ENCODE results near the gene ACD. TPM values are rescaled to one million over a fixed set of nuclear protein-coding genes. Genes with fewer than 3 reads are reported as not detected.

Gene ACD
- total and polyA plus RNA-seq, 3 donors from 2014 or later = 40.3 to 48.3 (median 44.7) TPM

GRCh38 chr16:67707210-67707609 is 47.1 kb upstream of the ACD start:
- H3K4me3 ChIP-seq = no peak overlapping the region
- TF ChIP-seq, protein P1, sequence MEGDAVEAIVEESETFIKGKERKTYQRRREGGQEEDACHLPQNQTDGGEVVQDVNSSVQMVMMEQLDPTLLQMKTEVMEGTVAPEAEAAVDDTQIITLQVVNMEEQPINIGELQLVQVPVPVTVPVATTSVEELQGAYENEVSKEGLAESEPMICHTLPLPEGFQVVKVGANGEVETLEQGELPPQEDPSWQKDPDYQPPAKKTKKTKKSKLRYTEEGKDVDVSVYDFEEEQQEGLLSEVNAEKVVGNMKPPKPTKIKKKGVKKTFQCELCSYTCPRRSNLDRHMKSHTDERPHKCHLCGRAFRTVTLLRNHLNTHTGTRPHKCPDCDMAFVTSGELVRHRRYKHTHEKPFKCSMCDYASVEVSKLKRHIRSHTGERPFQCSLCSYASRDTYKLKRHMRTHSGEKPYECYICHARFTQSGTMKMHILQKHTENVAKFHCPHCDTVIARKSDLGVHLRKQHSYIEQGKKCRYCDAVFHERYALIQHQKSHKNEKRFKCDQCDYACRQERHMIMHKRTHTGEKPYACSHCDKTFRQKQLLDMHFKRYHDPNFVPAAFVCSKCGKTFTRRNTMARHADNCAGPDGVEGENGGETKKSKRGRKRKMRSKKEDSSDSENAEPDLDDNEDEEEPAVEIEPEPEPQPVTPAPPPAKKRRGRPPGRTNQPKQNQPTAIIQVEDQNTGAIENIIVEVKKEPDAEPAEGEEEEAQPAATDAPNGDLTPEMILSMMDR (IDR thresholded peaks at IDR 0.05) = no peak
- no peak for TF ChIP-seq POLR2A (IDR thresholded peaks at IDR 0.05)
- WGBS, 2 donors = 98 to 100% methylated on average over 4 of the region's 4 CpGs
- no peak for DNase-seq
- no peaks in the 10 kb centered on the region for H3K4me1 ChIP-seq
- no peaks in the 10 kb centered on the region for H3K36me3 ChIP-seq (ENCODE audit: low read depth, missing control alignments)
- H3K27ac ChIP-seq = no peak overlapping the region
- H3K9me3 ChIP-seq = no peaks in the 10 kb centered on the region
- H3K27me3 ChIP-seq = no peaks in the 10 kb centered on the region
- intact Hi-C loops (cut with DNase I; ENCODE audit: low total_unique reads) = no loop called here

GRCh38 chr16:67704110-67704509 is 44.0 kb upstream of the ACD start:
- DNase-seq = no peak
- H3K36me3 ChIP-seq (ENCODE audit: low read depth, missing control alignments) = no peaks in the 10 kb centered on the region
- H3K27ac ChIP-seq = no peak overlapping the region
- WGBS, 2 donors = 91 to 92% methylated on average over 5 of the region's 5 CpGs
- no peaks in the 10 kb centered on the region for H3K9me3 ChIP-seq
- no peaks in the 10 kb centered on the region for H3K27me3 ChIP-seq
- no peak overlapping the region for H3K4me3 ChIP-seq
- H3K4me1 ChIP-seq = no peaks in the 10 kb centered on the region
- no peak for TF ChIP-seq POLR2A (IDR thresholded peaks at IDR 0.05)
- TF ChIP-seq, protein P1 (IDR thresholded peaks at IDR 0.05) = no peak
- intact Hi-C loops (cut with DNase I; ENCODE audit: low total_unique reads) = no loop called here

- intact Hi-C loops (cut with DNase I; ENCODE audit: low total_unique reads) = no loop called here
- H3K27me3 ChIP-seq = no peaks in the 10 kb centered on the region
- no peak overlapping the region for H3K4me3 ChIP-seq
- no peak for DNase-seq
- 82 to 89% methylated on average over 2 of the region's 2 CpGs for WGBS, 2 donors
- H3K36me3 ChIP-seq (ENCODE audit: low read depth, missing control alignments) = no peaks in the 10 kb centered on the region
- TF ChIP-seq, protein P1 (IDR thresholded peaks at IDR 0.05) = no peak
- TF ChIP-seq POLR2A (IDR thresholded peaks at IDR 0.05) = no peak
- H3K9me3 ChIP-seq = no peaks in the 10 kb centered on the region
- H3K27ac ChIP-seq = no peak overlapping the region
- no peaks in the 10 kb centered on the region for H3K4me1 ChIP-seq
These were observed 43.6 kb upstream of the ACD start for GRCh38 chr16:67703626-67704025.

- Histone ChIP-seq H3K9me3 (no peaks in the 10 kb centered on the region), H3K36me3 (ENCODE audit: low read depth, missing control alignments) (no peaks in the 10 kb centered on the region), H3K4me1 (no peaks in the 10 kb centered on the region), H3K27me3 (no peaks in the 10 kb centered on the region), H3K27ac (no peak overlapping the region), H3K4me3 (no peak overlapping the region)
- intact Hi-C loops (cut with DNase I; ENCODE audit: low total_unique reads) = no loop called here
- no peak for TF ChIP-seq POLR2A (IDR thresholded peaks at IDR 0.05)
- TF ChIP-seq, protein P1 (IDR thresholded peaks at IDR 0.05) = no peak
- no peak for DNase-seq
- WGBS, 2 donors = 94 to 95% methylated on average over 4 of the region's 4 CpGs
These were observed 42.1 kb upstream of the ACD start for GRCh38 chr16:67702130-67702529.

GRCh38 chr16:67701420-67701819 is 41.4 kb upstream of the ACD start:
- Histone ChIP-seq H3K27ac (no peak overlapping the region), H3K4me3 (no peak overlapping the region), H3K27me3 (no peaks in the 10 kb centered on the region), H3K36me3 (ENCODE audit: low read depth, missing control alignments) (no peaks in the 10 kb centered on the region), H3K4me1 (no peaks in the 10 kb centered on the region), H3K9me3 (no peaks in the 10 kb centered on the region)
- no peak for DNase-seq
- TF ChIP-seq, protein P1 (IDR thresholded peaks at IDR 0.05) = no peak
- no peak for TF ChIP-seq POLR2A (IDR thresholded peaks at IDR 0.05)
- 96 to 100% methylated on average over 1 of the region's 1 CpG for WGBS, 2 donors
- intact Hi-C loops (cut with DNase I; ENCODE audit: low total_unique reads) = no loop called here

Measured in testis (tissue), 3 donors.